Mesendoderm (in vitro differentiated cells): ENCODE results near the gene OPCML.
A peak's percentile ranks its signal among the peaks of the same experiment; 100 is the strongest.

Source experiments
- DNase-seq: peaks from one replicate; pipeline ENCODE4 v3.0.0; 2013
- H2AK5ac ChIP-seq: 2 replicates; pipeline ENCODE4 v1.6.1; 2013; ENCODE audit warnings: low read length, inconsistent platforms
- H2BK120ac ChIP-seq: 2 replicates; pipeline ENCODE4 v1.6.1; 2013; ENCODE audit warnings: low read depth, mild to moderate bottlenecking, low read length, moderate library complexity, mixed read lengths
- H2BK15ac ChIP-seq: replicated peaks from 2 replicates; pipeline ENCODE4 v1.6.1; 2013; ENCODE audit warnings: low read depth, mild to moderate bottlenecking, moderate library complexity
- H2BK5ac ChIP-seq: 2 replicates; pipeline ENCODE4 v1.6.1; 2013; ENCODE audit warnings: low read length, inconsistent platforms
- H3K18ac ChIP-seq: 2 replicates; pipeline ENCODE4 v1.6.1; 2013; ENCODE audit warnings: mild to moderate bottlenecking, low read length, mixed read lengths
- H3K23ac ChIP-seq: one replicate; pipeline ENCODE4 v1.6.1; 2013; ENCODE audit warnings: low read length
- H3K27ac ChIP-seq: 2 replicates; pipeline ENCODE4 v1.5.1; 2013; ENCODE audit warnings: low read depth, mild to moderate bottlenecking, inconsistent platforms, low read length, moderate library complexity
- H3K27me3 ChIP-seq: 2 replicates; pipeline ENCODE4 v1.6.1; 2013; ENCODE audit warnings: low read length, control low read depth, mild to moderate bottlenecking, inconsistent platforms; ENCODE audit not compliant: insufficient read depth, poor library complexity
- H3K36me3 ChIP-seq: 2 replicates; pipeline ENCODE4 v1.6.1; 2013; ENCODE audit warnings: low read length, inconsistent platforms; ENCODE audit not compliant: control insufficient read depth, insufficient read depth
- H3K4ac ChIP-seq: one replicate; pipeline ENCODE4 v1.6.1; 2013; ENCODE audit warnings: low read depth, mild to moderate bottlenecking, low read length, moderate library complexity
- H3K4me1 ChIP-seq: 2 replicates; pipeline ENCODE4 v1.6.1; 2013; ENCODE audit warnings: low read depth, low read length, inconsistent platforms; ENCODE audit not compliant: control insufficient read depth
- H3K4me2 ChIP-seq: 2 replicates; pipeline ENCODE4 v1.6.1; 2013; ENCODE audit warnings: low read length
- H3K4me3 ChIP-seq: 2 replicates; pipeline ENCODE4 v1.5.1; 2013; ENCODE audit warnings: mild to moderate bottlenecking, low read length
- H3K56ac ChIP-seq: one replicate; pipeline ENCODE4 v1.6.1; 2013; ENCODE audit warnings: low read length
- H3K79me1 ChIP-seq: 2 replicates; pipeline ENCODE4 v1.6.1; 2013; ENCODE audit warnings: low read length, inconsistent platforms
- H3K79me2 ChIP-seq: 2 replicates; pipeline ENCODE4 v1.6.1; 2013; ENCODE audit warnings: mild to moderate bottlenecking, low read length; ENCODE audit not compliant: control insufficient read depth, insufficient read depth
- H3K9ac ChIP-seq: 2 replicates; pipeline ENCODE4 v1.6.1; 2013; ENCODE audit warnings: low read length, inconsistent platforms
- H4K5ac ChIP-seq: one replicate; pipeline ENCODE4 v1.6.1; 2013; ENCODE audit warnings: low read length
- H4K8ac ChIP-seq: one replicate; pipeline ENCODE4 v1.6.1; 2013; ENCODE audit warnings: low read depth, mild to moderate bottlenecking, control low read depth, low read length, moderate library complexity
- WGBS: extraction: QIAGEN DNeasy Blood & Tissue Kit; methylation state at CpG from one replicate; pipeline ENCODE4 v1.1.7; 2013; ENCODE audit warnings: low lambda C conversion rate, missing lambda C conversion rate; ENCODE audit not compliant: insufficient coverage; ENCODE audit errors: extremely low coverage; 5-methylcytosine and 5-hydroxymethylcytosine counted together

OPCML gene

GRCh38 chr11:132721526-132721925, 810.8 kb downstream of the OPCML start:
- WGBS = no CpG with 5 or more reads among the region's 5 CpGs
- Histone ChIP-seq H3K4me2 (no peak overlapping the region), H3K79me1 (no peaks in the 10 kb centered on the region), H3K4me3 (no peak overlapping the region), H3K27ac (no peak overlapping the region), H2BK5ac (no peak overlapping the region), H3K27me3 (no peaks in the 10 kb centered on the region), H3K56ac (no peak overlapping the region), H3K23ac (no peak overlapping the region), H2BK120ac (no peak overlapping the region), H2AK5ac (no peak overlapping the region), H3K4me1 (peaks cover 4% of the 10 kb centered on the region), H4K8ac (no peak overlapping the region), H3K36me3 (no peaks in the 10 kb centered on the region), H3K18ac (no peak overlapping the region), H3K79me2 (no peaks in the 10 kb centered on the region), H3K9ac (no peak overlapping the region), H4K5ac (no peak overlapping the region), H2BK15ac (no peak overlapping the region), H3K4ac (no peak overlapping the region)
- no peak for DNase-seq

GRCh38 chr11:132719684-132720083, 812.6 kb downstream of the OPCML start:
- H3K56ac ChIP-seq = no peak overlapping the region
- H2BK120ac ChIP-seq = no peak overlapping the region
- no peak overlapping the region for H4K5ac ChIP-seq
- H2BK5ac ChIP-seq = no peak overlapping the region
- H3K9ac ChIP-seq = no peak overlapping the region
- no peak overlapping the region for H3K23ac ChIP-seq
- peaks cover 4% of the 10 kb centered on the region for H3K4me1 ChIP-seq
- H3K4ac ChIP-seq = no peak overlapping the region
- H3K79me2 ChIP-seq = no peaks in the 10 kb centered on the region
- H3K18ac ChIP-seq = no peak overlapping the region
- H2BK15ac ChIP-seq = no peak overlapping the region
- H3K27ac ChIP-seq = no peak overlapping the region
- no peak overlapping the region for H3K4me2 ChIP-seq
- H3K4me3 ChIP-seq = no peak overlapping the region
- H3K36me3 ChIP-seq = no peaks in the 10 kb centered on the region
- no peaks in the 10 kb centered on the region for H3K27me3 ChIP-seq
- no peaks in the 10 kb centered on the region for H3K79me1 ChIP-seq
- H2AK5ac ChIP-seq = no peak overlapping the region
- no peak overlapping the region for H4K8ac ChIP-seq
- DNase-seq = no peak
- WGBS = no CpG with 5 or more reads among the region's 4 CpGs

- H2BK15ac ChIP-seq = no peak overlapping the region
- H4K5ac ChIP-seq = no peak overlapping the region
- no peaks in the 10 kb centered on the region for H3K79me1 ChIP-seq
- H3K4ac ChIP-seq = no peak overlapping the region
- peaks cover 4% of the 10 kb centered on the region for H3K4me1 ChIP-seq
- no peaks in the 10 kb centered on the region for H3K79me2 ChIP-seq
- H2BK5ac ChIP-seq = no peak overlapping the region
- H2BK120ac ChIP-seq = no peak overlapping the region
- no peak overlapping the region for H3K9ac ChIP-seq
- no peak overlapping the region for H2AK5ac ChIP-seq
- H3K23ac ChIP-seq = no peak overlapping the region
- H3K27me3 ChIP-seq = no peaks in the 10 kb centered on the region
- H3K18ac ChIP-seq = no peak overlapping the region
- H3K4me3 ChIP-seq = no peak overlapping the region
- H3K56ac ChIP-seq = no peak overlapping the region
- no CpG with 5 or more reads among the region's 27 CpGs for WGBS
- H3K36me3 ChIP-seq = no peaks in the 10 kb centered on the region
- H3K27ac ChIP-seq = no peak overlapping the region
- DNase-seq = peak; percentile 55
- no peak overlapping the region for H4K8ac ChIP-seq
- no peak overlapping the region for H3K4me2 ChIP-seq
These were observed 813.3 kb downstream of the OPCML start for GRCh38 chr11:132718711-132719671.

- no peak overlapping the region for H2BK15ac ChIP-seq
- no peak overlapping the region for H3K27ac ChIP-seq
- H3K23ac ChIP-seq = no peak overlapping the region
- no peak for DNase-seq
- H3K36me3 ChIP-seq = no peaks in the 10 kb centered on the region
- peaks cover 4% of the 10 kb centered on the region for H3K4me1 ChIP-seq
- no peaks in the 10 kb centered on the region for H3K27me3 ChIP-seq
- no peak overlapping the region for H3K9ac ChIP-seq
- H2BK120ac ChIP-seq = no peak overlapping the region
- no CpG with 5 or more reads among the region's 8 CpGs for WGBS
- no peak overlapping the region for H3K4ac ChIP-seq
- no peak overlapping the region for H2AK5ac ChIP-seq
- no peaks in the 10 kb centered on the region for H3K79me2 ChIP-seq
- H3K79me1 ChIP-seq = no peaks in the 10 kb centered on the region
- H4K5ac ChIP-seq = no peak overlapping the region
- no peak overlapping the region for H3K4me2 ChIP-seq
- H3K18ac ChIP-seq = no peak overlapping the region
- no peak overlapping the region for H4K8ac ChIP-seq
- H3K4me3 ChIP-seq = no peak overlapping the region
- H2BK5ac ChIP-seq = no peak overlapping the region
- no peak overlapping the region for H3K56ac ChIP-seq
These were observed 814.5 kb downstream of the OPCML start for GRCh38 chr11:132717824-132718223.

GRCh38 chr11:132716037-132716436, 816.3 kb downstream of the OPCML start:
- Histone ChIP-seq H3K27me3 (no peaks in the 10 kb centered on the region), H3K4me2 (no peak overlapping the region), H3K4me1 (peaks cover 4% of the 10 kb centered on the region), H2AK5ac (no peak overlapping the region), H2BK15ac (no peak overlapping the region), H3K27ac (no peak overlapping the region), H4K8ac (no peak overlapping the region), H3K23ac (peak overlapping the region; percentile 52), H3K79me1 (no peaks in the 10 kb centered on the region), H3K56ac (no peak overlapping the region), H3K4me3 (no peak overlapping the region), H3K4ac (no peak overlapping the region), H3K79me2 (no peaks in the 10 kb centered on the region), H3K9ac (no peak overlapping the region), H4K5ac (no peak overlapping the region), H2BK5ac (no peak overlapping the region), H2BK120ac (no peak overlapping the region), H3K36me3 (no peaks in the 10 kb centered on the region), H3K18ac (no peak overlapping the region)
- WGBS = no CpG with 5 or more reads among the region's 2 CpGs
- DNase-seq = peak; percentile 7
